A549 (cell line): ENCODE measurements around the gene PSMD7.
"Not testable (repeated sequence)": the region's sequence is repeated elsewhere in the genome, so short reads cannot be mapped to it uniquely, and the experiment has no call there.

Experiments used
- MAFK ChIP-seq: fragments of 450-650 bp; IDR thresholded peaks from 2 replicates; pipeline ENCODE4 v1.6.1; 2014; ENCODE audit not compliant: partially characterized antibody
- POLR2A ChIP-seq: IDR thresholded peaks from 2 replicates; pipeline ENCODE4 v1.6.1; 2012; ENCODE audit warnings: mild to moderate bottlenecking, low read length
- RAD21 ChIP-seq, 2 experiments: fragments of >200 bp in 1 of 2; sonication (Bioruptor Twin) in 1 of 2; formaldehyde crosslinking in 1 of 2; IDR thresholded peaks in 1 of 2; conservative IDR thresholded peaks in 1 of 2; 2 replicates in 1 of 2; 3 replicates in 1 of 2; pipeline ENCODE4 v1.6.1; 2012 to 2018; ENCODE audit warnings: inconsistent platforms in 1 of 2
- RNF2 ChIP-seq: fragments of 200-600 bp; sonication (generic); IDR thresholded peaks from 2 replicates; pipeline ENCODE4 v1.6.1; 2016; ENCODE audit warnings: low read depth, mild to moderate bottlenecking, antibody characterized with exemption, moderate library complexity, borderline replicate concordance
- TF ChIP-seq, protein P1 (sequence below): fragments of >200 bp; sonication (Bioruptor Twin); formaldehyde crosslinking; IDR thresholded peaks from 3 replicates; pipeline ENCODE4 v1.5.1; 2016
- TF ChIP-seq, protein P2 (sequence below): IDR thresholded peaks from 2 replicates; pipeline ENCODE4 v1.6.1; 2012

DNA sequence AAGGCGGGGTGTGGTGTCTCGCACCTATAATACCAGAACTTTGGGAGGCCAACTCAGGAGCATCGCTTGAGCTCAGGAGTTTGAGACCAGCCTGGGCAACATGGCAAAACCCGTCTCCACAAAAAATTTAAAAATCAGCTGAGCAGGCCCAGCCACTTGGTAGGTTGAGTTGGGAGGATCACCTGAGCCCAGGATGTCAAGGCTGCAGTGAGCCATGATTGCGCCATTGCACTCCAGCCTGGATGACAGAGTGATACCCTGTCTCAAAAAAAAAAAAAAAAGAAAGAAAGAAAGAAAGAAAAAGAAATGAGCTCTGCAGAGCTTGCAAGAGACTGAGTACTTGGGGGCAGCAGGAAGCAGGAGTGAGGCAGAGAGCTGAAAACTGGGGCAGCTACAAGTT lies 28.2 kb downstream of the PSMD7 start:
- TF ChIP-seq RAD21 (conservative IDR thresholded peaks at IDR 0.05 in 1 of 2, IDR thresholded peaks at IDR 0.05 in 1 of 2); MAFK; POLR2A; RNF2: not testable (repeated sequence)
- TF ChIP-seq, protein P1, sequence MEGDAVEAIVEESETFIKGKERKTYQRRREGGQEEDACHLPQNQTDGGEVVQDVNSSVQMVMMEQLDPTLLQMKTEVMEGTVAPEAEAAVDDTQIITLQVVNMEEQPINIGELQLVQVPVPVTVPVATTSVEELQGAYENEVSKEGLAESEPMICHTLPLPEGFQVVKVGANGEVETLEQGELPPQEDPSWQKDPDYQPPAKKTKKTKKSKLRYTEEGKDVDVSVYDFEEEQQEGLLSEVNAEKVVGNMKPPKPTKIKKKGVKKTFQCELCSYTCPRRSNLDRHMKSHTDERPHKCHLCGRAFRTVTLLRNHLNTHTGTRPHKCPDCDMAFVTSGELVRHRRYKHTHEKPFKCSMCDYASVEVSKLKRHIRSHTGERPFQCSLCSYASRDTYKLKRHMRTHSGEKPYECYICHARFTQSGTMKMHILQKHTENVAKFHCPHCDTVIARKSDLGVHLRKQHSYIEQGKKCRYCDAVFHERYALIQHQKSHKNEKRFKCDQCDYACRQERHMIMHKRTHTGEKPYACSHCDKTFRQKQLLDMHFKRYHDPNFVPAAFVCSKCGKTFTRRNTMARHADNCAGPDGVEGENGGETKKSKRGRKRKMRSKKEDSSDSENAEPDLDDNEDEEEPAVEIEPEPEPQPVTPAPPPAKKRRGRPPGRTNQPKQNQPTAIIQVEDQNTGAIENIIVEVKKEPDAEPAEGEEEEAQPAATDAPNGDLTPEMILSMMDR: not testable (repeated sequence)
- TF ChIP-seq, protein P2, sequence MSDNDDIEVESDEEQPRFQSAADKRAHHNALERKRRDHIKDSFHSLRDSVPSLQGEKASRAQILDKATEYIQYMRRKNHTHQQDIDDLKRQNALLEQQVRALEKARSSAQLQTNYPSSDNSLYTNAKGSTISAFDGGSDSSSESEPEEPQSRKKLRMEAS: not testable (repeated sequence)
